AG04449 (cell line): Measurements from ENCODE around the gene CNEP1R1.

Experiments used
- CTCF ChIA-PET: fragments of 350-600 bp; formaldehyde crosslinking; extraction: SDS; loops from one replicate; lab custom pipeline; 2021; ENCODE audit warnings: antibody characterized with exemption; lab: Yijun Ruan, JAX
- POLR2A ChIA-PET: fragments of 400-600, 350-600 bp; formaldehyde crosslinking; extraction: SDS; loops from one replicate; lab custom pipeline; 2020; ENCODE audit warnings: antibody characterized with exemption, inconsistent platforms; lab: Yijun Ruan, JAX
- DNase-seq: peaks from one replicate; pipeline ENCODE4 v3.0.0-alpha.2; 2010; ENCODE audit warnings: low read depth, low spot score
- H3K4me3 ChIP-seq: 2 replicates; pipeline ENCODE4 v1.5.1; 2011; ENCODE audit warnings: low read depth, mild to moderate bottlenecking, control low read depth, low read length
- CTCF ChIP-seq: IDR thresholded peaks from one replicate; pipeline ENCODE4 v1.5.1; 2011; ENCODE audit warnings: mild to moderate bottlenecking, moderate library complexity, low read length, control low read depth, inconsistent platforms; ENCODE audit not compliant: insufficient read depth; ENCODE audit errors: missing control alignments

CNEP1R1 gene, protein sequence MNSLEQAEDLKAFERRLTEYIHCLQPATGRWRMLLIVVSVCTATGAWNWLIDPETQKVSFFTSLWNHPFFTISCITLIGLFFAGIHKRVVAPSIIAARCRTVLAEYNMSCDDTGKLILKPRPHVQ

DNA sequence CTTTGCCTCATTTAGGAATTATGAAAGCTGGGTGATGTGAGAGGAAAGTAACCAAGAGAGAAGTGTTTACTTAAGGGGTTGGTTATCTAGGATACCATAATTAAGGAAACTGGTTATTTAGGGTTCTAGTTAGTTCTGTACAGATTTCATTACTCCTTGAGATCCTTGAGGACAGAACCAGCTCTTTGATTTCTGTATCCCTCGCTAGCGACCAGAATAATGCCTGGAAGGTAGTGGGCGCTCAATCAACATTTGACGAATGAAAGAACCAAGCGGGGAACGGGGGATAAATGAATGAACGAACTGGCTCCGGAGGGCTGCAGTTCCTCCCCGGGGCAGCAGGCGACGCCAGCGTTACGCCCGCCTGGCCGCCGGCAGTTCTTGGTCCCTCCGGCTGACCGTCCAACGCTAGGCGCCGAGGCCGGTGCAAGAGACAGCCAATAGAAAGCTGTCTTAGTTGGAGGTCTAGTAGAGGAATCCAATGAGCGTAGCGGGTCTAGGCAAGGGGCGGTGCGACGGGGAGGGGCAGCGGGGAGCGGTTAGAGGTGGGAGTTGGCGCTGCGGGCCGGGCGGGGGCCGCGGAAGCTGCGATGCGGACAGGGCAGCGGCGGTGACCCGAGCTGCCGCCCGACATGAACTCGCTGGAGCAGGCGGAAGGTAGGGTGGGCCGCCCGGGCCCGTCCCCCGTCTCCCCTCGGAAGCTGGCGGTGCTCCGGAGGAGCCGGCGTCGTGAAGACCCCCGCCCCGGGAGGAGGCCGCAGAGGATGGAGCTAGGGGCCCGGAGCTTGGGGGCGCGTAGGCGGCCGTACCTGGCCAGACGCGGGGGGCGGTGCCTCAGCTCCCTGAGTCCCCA, at the start of gene CNEP1R1:
Gene CNEP1R1 (plus strand): TSS at position 542 of the 853 bp plus-strand sequence. CDS start 91 bp downstream, at position 633.
- DNase-seq, result peak; percentile 77
- ChIA-PET CTCF (interaction anchor here (0.6 to 10.8 kb wide), 77 partner anchors 10 to 782 kb away, joined by 3 to 249 read pairs (median 5); partner anchors contain the start of genes HEATR3 and TENT4B), POLR2A (interaction anchor here (0.6 to 1.4 kb wide), 5 partner anchors 41 to 640 kb away, joined by 3 to 7 read pairs (median 4); partner anchors contain the start of gene HEATR3)
- peak within 1 kb of the TSS; percentile 86 for H3K4me3 ChIP-seq
- peak; percentile 100 for TF ChIP-seq CTCF

- POLR2A ChIA-PET, result interaction anchor here (0.6 kb wide), 1 partner anchor 14 kb away, joined by 3 read pairs; no protein-coding TSS in a partner anchor
- H3K4me3 ChIP-seq, result no peak overlapping the region
- DNase-seq, result no peak
- CTCF ChIA-PET, result no interaction called here
- no peak for TF ChIP-seq CTCF
Observed at GRCh38 chr16:49977427-49977826, 47.6 kb upstream of the CNEP1R1 start.

DNA sequence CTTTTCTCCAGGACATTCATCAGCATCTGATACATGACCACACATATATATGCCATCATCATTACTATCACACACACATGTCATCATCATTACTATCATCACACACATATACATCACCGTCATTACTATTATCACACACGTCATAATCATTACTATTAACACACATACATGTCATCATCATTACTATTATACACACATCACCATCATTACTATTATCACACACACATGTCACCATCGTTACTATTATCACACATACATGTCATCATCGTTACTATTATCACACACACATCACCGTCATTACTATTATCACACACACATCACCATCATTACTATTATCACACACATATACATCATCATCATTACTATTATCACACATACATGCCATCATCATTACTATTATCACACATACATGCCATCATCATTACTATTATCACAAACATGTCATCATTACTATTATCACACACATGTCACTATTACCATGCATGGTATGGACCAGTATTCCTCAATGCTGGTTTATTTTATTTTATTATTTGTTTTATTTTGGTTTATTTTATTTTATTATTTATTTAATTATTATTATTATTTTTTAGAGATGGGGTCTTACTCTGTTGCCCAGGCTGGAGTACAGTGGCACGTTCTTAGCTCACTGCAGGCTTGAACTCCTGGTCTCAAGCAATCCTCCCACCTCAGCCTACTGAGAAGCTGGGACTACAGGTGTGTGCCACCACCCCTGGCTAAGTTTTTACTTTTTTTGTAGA, 46.3 kb upstream of the CNEP1R1 start:
- ChIA-PET CTCF (no interaction called here), POLR2A (no interaction called here)
- DNase-seq, result no peak
- no peak for TF ChIP-seq CTCF
- no peak overlapping the region for H3K4me3 ChIP-seq

- ChIA-PET POLR2A (no interaction called here), CTCF (no interaction called here)
- no peak for DNase-seq
- no peak for TF ChIP-seq CTCF
- H3K4me3 ChIP-seq, result no peak overlapping the region
Observed at GRCh38 chr16:49980166-49980565, 44.9 kb upstream of the CNEP1R1 start.

DNA sequence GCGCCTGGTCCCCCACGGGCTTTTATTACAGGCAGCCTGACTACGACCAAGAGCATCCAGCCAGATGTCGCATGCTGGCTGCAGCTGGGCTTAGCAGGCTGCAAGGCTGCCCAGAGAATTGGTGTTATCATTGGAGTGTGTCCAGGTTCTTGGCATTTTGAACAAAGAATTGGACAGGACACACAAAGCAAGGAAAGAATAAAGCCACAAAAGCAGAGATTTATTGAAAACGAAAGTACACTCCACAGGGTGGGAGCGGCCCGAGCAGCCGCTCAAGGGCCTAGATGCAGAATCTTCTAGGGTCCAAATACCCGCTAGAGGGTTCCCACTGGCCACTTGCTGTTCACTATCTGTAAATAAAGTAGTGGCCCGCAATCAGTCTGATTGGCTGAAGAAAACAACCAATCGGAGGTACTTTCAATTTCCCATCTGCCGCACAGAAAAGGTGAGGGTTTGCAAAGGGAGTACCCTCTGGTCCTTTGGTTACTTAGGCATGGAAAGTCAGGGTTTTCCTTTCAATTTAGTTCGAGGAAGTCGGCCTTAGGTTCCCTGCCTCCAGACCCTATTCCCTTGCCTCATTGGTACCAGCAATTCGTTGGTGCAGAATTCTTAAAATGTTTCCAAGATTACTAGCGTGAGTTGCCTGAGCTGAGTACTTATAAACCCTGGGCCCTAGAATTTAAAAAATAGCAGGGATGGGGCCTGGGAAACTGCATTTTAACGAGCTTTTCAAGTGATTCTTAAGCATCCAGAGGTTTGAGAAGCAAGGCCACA, 38.5 kb upstream of the CNEP1R1 start:
- H3K4me3 ChIP-seq, result no peak overlapping the region
- POLR2A ChIA-PET, result no interaction called here

More for the DNA sequence above, 38.5 kb upstream of the CNEP1R1 start:
- CTCF ChIA-PET, result no interaction called here
- no peak for TF ChIP-seq CTCF
- no peak for DNase-seq
